PC-3 (cell line): Measurements from ENCODE around the gene ZIK1.
A peak's percentile ranks its signal among the peaks of the same experiment; 100 is the strongest.

Experiments
- CTCF ChIP-seq: fragments of 300-600 bp; sonication (generic); conservative IDR thresholded peaks from 2 replicates; pipeline ENCODE4 v1.5.1; 2017; ENCODE audit warnings: antibody characterized with exemption, low read depth, mild to moderate bottlenecking, low read length
- EZH2phosphoT487 ChIP-seq: fragments of 300-600 bp; sonication (generic); IDR thresholded peaks from 2 replicates; pipeline ENCODE4 v1.6.1; 2018; ENCODE audit warnings: mild to moderate bottlenecking, antibody characterized with exemption, low read length, borderline replicate concordance

GRCh38 chr19:57552432-57552831, 31.5 kb upstream of the ZIK1 start:
- TF ChIP-seq EZH2phosphoT487 (no peak), CTCF (peak; percentile 14; the same call in 1 of the 2 replicates)
